Gastroesophageal sphincter (tissue), 4 donors: Measurements from ENCODE around the gene INAVA. TPM values are rescaled to one million over a fixed set of nuclear protein-coding genes. Genes with fewer than 3 reads are reported as not detected.

Source experiments
- ATAC-seq: fragments of 150-250 bp; one replicate; pipeline ENCODE4 v1.9.1; 2016; ENCODE audit warnings: mild to moderate bottlenecking, moderate library complexity
- H3K27ac ChIP-seq, 4 donors: fragments of 200-600 bp; sonication (generic) in 3 of 4; 1 replicate in 3 of 4; 2 replicates in 1 of 4; pipeline ENCODE4 v1.5.1; 2016 to 2019
- H3K27me3 ChIP-seq: fragments of 200-600 bp; sonication (generic); one replicate; pipeline ENCODE4 v1.5.1; 2019
- H3K36me3 ChIP-seq, 2 donors: fragments of 200-600 bp; sonication (generic); one replicate each; pipeline ENCODE4 v1.5.1; 2019; ENCODE audit warnings: control low read depth in 1 of 2
- H3K4me1 ChIP-seq, 3 donors: fragments of 200-600 bp; sonication (generic); 1 replicate in 2 of 3; 2 replicates in 1 of 3; pipeline ENCODE4 v1.5.1; 2016 to 2019; ENCODE audit warnings: control low read depth in 2 of 3
- H3K4me3 ChIP-seq, 2 donors: fragments of 200-600 bp; sonication (generic); one replicate each; pipeline ENCODE4 v1.5.1; 2019; ENCODE audit warnings: mild to moderate bottlenecking in 1 of 2, moderate library complexity in 1 of 2
- H3K9me3 ChIP-seq, 3 donors: fragments of 200-600 bp; sonication (generic); one replicate each; pipeline ENCODE4 v1.5.1; 2017 to 2019; ENCODE audit warnings: control low read depth in 2 of 3
- EP300 ChIP-seq: sonication (generic); formaldehyde crosslinking; IDR thresholded peaks from one replicate; pipeline ENCODE4 v1.6.1; 2017; ENCODE audit warnings: antibody characterized with exemption, mild to moderate bottlenecking
- POLR2A ChIP-seq, 2 donors: fragments of 450-650 bp; IDR thresholded peaks; one replicate each; pipeline ENCODE4 v1.6.1; 2017; ENCODE audit warnings: antibody characterized with exemption in 2 of 2, mild to moderate bottlenecking in 2 of 2, moderate library complexity in 1 of 2
- POLR2AphosphoS5 ChIP-seq: sonication (generic); formaldehyde crosslinking; IDR thresholded peaks from one replicate; pipeline ENCODE4 v1.6.1; 2017; ENCODE audit warnings: antibody characterized with exemption
- WGBS, 2 donors: methylation state at CpG; one replicate each; pipeline ENCODE4 v1.1.5; 2018; ENCODE audit warnings: low coverage in 1 of 2; 5-methylcytosine and 5-hydroxymethylcytosine counted together
- total RNA-seq, 4 donors: library from RNA; depleted of rRNA; stranded (reverse); fragments of >200 nt; gene quantifications; one replicate each; pipeline ENCODE4 v1.1.0, GENCODE V29; 2016
- TF ChIP-seq, protein P1 (sequence below), 4 experiments: fragments of 200-600 bp in 2 of 4; fragments of 450-650 bp in 2 of 4; sonication (generic) in 1 of 4; IDR thresholded peaks; one replicate each; pipeline ENCODE4 v1.5.1; 2017 to 2019; ENCODE audit warnings: antibody characterized with exemption in 4 of 4, mild to moderate bottlenecking in 2 of 4, moderate library complexity in 2 of 4

INAVA gene
- total RNA-seq, 4 donors from 2014 or later, result 0.47 to 2.9 TPM; not detected in 2

DNA sequence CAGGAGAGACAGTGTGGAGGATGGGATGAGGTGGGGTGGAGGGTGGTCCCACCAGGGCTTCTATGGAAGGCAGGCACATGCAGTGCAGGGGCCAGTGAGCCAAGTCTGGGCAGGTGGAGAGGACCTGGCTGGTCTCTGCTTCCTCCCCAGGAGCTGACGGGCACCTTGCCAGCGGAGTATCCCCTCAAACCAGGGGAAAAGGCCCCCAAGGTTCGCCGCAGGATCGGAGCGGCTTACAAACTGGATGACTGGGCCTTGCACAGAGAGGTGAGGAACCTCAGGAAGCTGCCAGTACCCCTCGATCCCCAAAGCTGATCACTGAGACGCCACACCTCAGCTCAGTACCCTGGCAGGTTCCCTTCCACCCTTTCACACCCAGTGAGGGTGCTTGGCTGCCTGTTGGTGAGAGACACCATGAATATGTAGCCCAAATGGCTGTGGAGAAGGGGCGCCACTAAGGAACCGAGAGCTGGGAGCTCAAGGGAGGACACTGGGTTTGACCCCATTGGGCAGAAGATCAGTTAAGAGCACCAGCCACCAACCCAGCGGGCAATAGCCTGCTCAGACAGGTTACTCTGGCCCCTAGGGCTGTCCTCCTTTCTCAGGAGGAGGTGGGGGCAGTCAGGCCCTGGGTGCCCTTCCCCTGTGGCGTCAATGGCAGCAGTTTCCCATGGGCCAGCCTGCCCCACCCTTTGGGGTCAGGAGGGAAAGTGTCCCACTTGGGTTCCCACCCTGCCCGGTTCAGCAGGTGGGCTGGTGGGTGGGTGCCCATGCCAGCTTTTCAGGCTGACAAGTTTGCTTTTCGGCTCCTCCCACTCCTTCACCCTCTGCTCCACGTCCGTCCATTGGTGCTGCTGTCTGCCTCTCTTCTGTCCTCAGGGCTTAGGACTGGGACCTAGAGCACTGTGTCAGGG is 5.5 kb downstream of the INAVA start:
- no peaks in the 10 kb centered on the region for H3K9me3 ChIP-seq
- no peaks in the 10 kb centered on the region for H3K36me3 ChIP-seq
- H3K4me1 ChIP-seq, result no peaks in the 10 kb centered on the region
- ATAC-seq, result no peak
- WGBS, 2 donors, result 86% methylated on average over 4 of the region's 16 CpGs; no CpG with 5 or more reads in 1 of the 2 donors
- no peaks in the 10 kb centered on the region for H3K27me3 ChIP-seq
- H3K27ac ChIP-seq, result no peak overlapping the region
- H3K4me3 ChIP-seq, result no peak overlapping the region
- TF ChIP-seq, protein P1, sequence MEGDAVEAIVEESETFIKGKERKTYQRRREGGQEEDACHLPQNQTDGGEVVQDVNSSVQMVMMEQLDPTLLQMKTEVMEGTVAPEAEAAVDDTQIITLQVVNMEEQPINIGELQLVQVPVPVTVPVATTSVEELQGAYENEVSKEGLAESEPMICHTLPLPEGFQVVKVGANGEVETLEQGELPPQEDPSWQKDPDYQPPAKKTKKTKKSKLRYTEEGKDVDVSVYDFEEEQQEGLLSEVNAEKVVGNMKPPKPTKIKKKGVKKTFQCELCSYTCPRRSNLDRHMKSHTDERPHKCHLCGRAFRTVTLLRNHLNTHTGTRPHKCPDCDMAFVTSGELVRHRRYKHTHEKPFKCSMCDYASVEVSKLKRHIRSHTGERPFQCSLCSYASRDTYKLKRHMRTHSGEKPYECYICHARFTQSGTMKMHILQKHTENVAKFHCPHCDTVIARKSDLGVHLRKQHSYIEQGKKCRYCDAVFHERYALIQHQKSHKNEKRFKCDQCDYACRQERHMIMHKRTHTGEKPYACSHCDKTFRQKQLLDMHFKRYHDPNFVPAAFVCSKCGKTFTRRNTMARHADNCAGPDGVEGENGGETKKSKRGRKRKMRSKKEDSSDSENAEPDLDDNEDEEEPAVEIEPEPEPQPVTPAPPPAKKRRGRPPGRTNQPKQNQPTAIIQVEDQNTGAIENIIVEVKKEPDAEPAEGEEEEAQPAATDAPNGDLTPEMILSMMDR (IDR thresholded peaks at IDR 0.05), result no peak
- TF ChIP-seq EP300 (no peak), POLR2AphosphoS5 (no peak), POLR2A (IDR thresholded peaks at IDR 0.05) (no peak)

DNA sequence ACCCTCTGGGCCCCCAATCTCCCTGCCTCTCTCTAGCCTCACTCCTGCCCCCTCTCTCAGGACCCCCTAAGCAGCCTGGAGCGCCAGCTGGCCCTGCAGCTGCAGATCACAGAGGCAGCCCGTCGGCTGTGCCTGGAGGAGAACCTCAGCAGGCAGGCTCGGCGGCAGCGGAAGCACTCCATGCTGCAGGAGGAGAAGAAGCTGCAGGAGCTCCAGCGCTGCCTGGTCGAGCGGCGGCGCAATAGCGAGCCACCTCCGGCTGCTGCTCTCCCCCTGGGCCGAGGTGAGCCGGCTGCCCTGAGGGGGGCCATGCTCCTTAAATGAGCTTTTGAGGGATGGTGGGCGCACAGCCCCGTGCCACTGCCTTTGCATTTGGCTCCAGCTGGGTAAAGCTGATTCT is 6.2 kb downstream of the INAVA start:
- H3K36me3 ChIP-seq, result no peaks in the 10 kb centered on the region
- no peak overlapping the region for H3K27ac ChIP-seq
- no peak for TF ChIP-seq POLR2A (IDR thresholded peaks at IDR 0.05)
- TF ChIP-seq EP300, result no peak
- TF ChIP-seq POLR2AphosphoS5, result no peak
- TF ChIP-seq, protein P1 (IDR thresholded peaks at IDR 0.05), result no peak
- H3K4me1 ChIP-seq, result no peaks in the 10 kb centered on the region
- no CpG with 5 or more reads among the region's 17 CpGs for WGBS, 2 donors
- no peak for ATAC-seq
- no peaks in the 10 kb centered on the region for H3K27me3 ChIP-seq
- H3K4me3 ChIP-seq, result no peak overlapping the region
- H3K9me3 ChIP-seq, result no peaks in the 10 kb centered on the region

DNA sequence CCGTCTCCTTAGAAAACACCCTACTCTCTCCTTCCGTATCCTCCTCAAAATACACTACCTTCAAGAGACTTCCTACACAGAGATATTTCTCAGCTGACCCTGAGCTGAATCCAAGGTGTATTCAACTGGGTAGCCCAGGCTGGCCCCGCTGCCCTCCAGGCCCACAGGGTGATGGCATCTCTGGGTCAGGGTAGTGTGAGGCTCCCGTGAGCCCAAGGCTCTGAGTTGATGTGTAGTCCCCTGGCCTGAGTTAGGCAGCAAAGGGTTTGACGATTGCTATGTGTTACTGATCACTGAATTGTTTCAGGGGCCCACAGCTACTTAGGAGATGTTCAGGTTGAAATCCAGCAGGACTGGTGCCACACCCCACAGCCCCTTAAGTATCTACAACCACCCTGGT is 6.7 kb downstream of the INAVA start:
- no peak for ATAC-seq
- WGBS, 2 donors, result 100% methylated on average over 2 of the region's 5 CpGs; no CpG with 5 or more reads in 1 of the 2 donors
- no peaks in the 10 kb centered on the region for H3K36me3 ChIP-seq
- no peaks in the 10 kb centered on the region for H3K4me1 ChIP-seq
- no peak overlapping the region for H3K27ac ChIP-seq
- no peak overlapping the region for H3K4me3 ChIP-seq
- TF ChIP-seq EP300 (no peak), POLR2AphosphoS5 (no peak), POLR2A (IDR thresholded peaks at IDR 0.05) (no peak)
- TF ChIP-seq, protein P1 (IDR thresholded peaks at IDR 0.05), result no peak
- no peaks in the 10 kb centered on the region for H3K9me3 ChIP-seq
- no peaks in the 10 kb centered on the region for H3K27me3 ChIP-seq

GRCh38 chr1:200901796-200902444 is 7.2 kb downstream of the INAVA start:
- no peak for ATAC-seq
- WGBS, 2 donors, result 61 to 89% methylated on average over 3 to 4 of the region's 8 CpGs
- no peaks in the 10 kb centered on the region for H3K4me1 ChIP-seq
- H3K27ac ChIP-seq, result no peak overlapping the region
- no peaks in the 10 kb centered on the region for H3K27me3 ChIP-seq
- no peaks in the 10 kb centered on the region for H3K9me3 ChIP-seq
- no peaks in the 10 kb centered on the region for H3K36me3 ChIP-seq
- TF ChIP-seq, protein P1 (IDR thresholded peaks at IDR 0.05), result no peak
- no peak for TF ChIP-seq POLR2A (IDR thresholded peaks at IDR 0.05)
- TF ChIP-seq EP300, result no peak
- TF ChIP-seq POLR2AphosphoS5, result no peak
- H3K4me3 ChIP-seq, result no peak overlapping the region
